GM23338 (cell line): ENCODE results near the gene CARMIL1. TPM values are rescaled to one million over a fixed set of nuclear protein-coding genes. Genes with fewer than 3 reads are reported as not detected.

ENCODE experiments used
- ATAC-seq: fragments of 200-7000 bp; cut with Tn5 transposase; 3 replicates; pipeline ENCODE4 v1.9.1; 2020
- DNase-seq: peaks from one replicate; pipeline ENCODE4 v3.0.0-alpha.2; 2015; ENCODE audit warnings: low spot score
- H2AFZ ChIP-seq: fragments of 200-600 bp; sonication (generic); 2 replicates; pipeline ENCODE4 v1.8.0; 2016; ENCODE audit warnings: antibody characterized with exemption, mild to moderate bottlenecking, moderate library complexity
- H3F3A ChIP-seq: fragments of 200-600 bp; sonication (generic); replicated peaks from 2 replicates; pipeline ENCODE4 v1.8.0; 2017; ENCODE audit warnings: antibody characterized with exemption, mixed run types, low read depth
- H3K27ac ChIP-seq: fragments of 200-600 bp; sonication (generic); 2 replicates; pipeline ENCODE4 v1.6.1; 2016; ENCODE audit warnings: low read depth
- H3K27me3 ChIP-seq: fragments of 200-600 bp; sonication (generic); 2 replicates; pipeline ENCODE4 v1.8.0; 2016; ENCODE audit warnings: mild to moderate bottlenecking, mixed run types, moderate library complexity; ENCODE audit not compliant: insufficient read depth
- H3K36me3 ChIP-seq: fragments of 200-600 bp; sonication (generic); 2 replicates; pipeline ENCODE4 v1.8.0; 2016; ENCODE audit warnings: mild to moderate bottlenecking; ENCODE audit not compliant: insufficient read depth
- H3K4me1 ChIP-seq: fragments of 200-600 bp; sonication (generic); 2 replicates; pipeline ENCODE4 v1.8.0; 2016; ENCODE audit warnings: mild to moderate bottlenecking, moderate library complexity; ENCODE audit not compliant: insufficient read depth
- H3K4me2 ChIP-seq: fragments of 200-600 bp; sonication (generic); 2 replicates; pipeline ENCODE4 v1.7.1; 2017; ENCODE audit warnings: mixed run types
- H3K4me3 ChIP-seq: fragments of 200-600 bp; sonication (generic); 2 replicates; pipeline ENCODE4 v1.6.1; 2016; ENCODE audit warnings: mixed run types
- H3K79me2 ChIP-seq: fragments of 200-600 bp; sonication (generic); replicated peaks from 2 replicates; pipeline ENCODE4 v1.8.0; 2017; ENCODE audit warnings: mild to moderate bottlenecking; ENCODE audit not compliant: insufficient read depth
- H3K9me2 ChIP-seq: fragments of 200-600 bp; sonication (generic); 2 replicates; pipeline ENCODE4 v1.8.0; 2017; ENCODE audit not compliant: insufficient read depth
- H4K20me1 ChIP-seq: fragments of 200-600 bp; sonication (generic); replicated peaks from 2 replicates; pipeline ENCODE4 v1.8.0; 2017; ENCODE audit warnings: mild to moderate bottlenecking; ENCODE audit not compliant: insufficient read depth
- H3K27ac Mint-ChIP-seq: 2 replicates; pipeline ENCODE4 v1.8.0; 2020; ENCODE audit warnings: inconsistent platforms, mild to moderate bottlenecking, moderate library complexity, mixed read lengths
- H3K27me3 Mint-ChIP-seq: 3 replicates; pipeline ENCODE4 v1.8.0; 2022; ENCODE audit warnings: low read depth, mild to moderate bottlenecking, moderate library complexity, mixed read lengths, inconsistent platforms; ENCODE audit not compliant: insufficient read depth, poor library complexity
- H3K36me3 Mint-ChIP-seq: 3 replicates; pipeline ENCODE4 v1.8.0; 2021; ENCODE audit warnings: low read depth, mild to moderate bottlenecking, inconsistent platforms, moderate library complexity, mixed read lengths
- H3K4me1 Mint-ChIP-seq: 3 replicates; pipeline ENCODE4 v1.8.0; 2020; ENCODE audit warnings: mild to moderate bottlenecking, inconsistent platforms, mixed read lengths
- H3K4me3 Mint-ChIP-seq: 3 replicates; pipeline ENCODE4 v1.8.0; 2021; ENCODE audit warnings: moderate library complexity, mild to moderate bottlenecking, inconsistent platforms, mixed read lengths
- H3K9me3 Mint-ChIP-seq: 3 replicates; pipeline ENCODE4 v1.8.0; 2020; ENCODE audit warnings: moderate library complexity, mild to moderate bottlenecking, inconsistent platforms, mixed read lengths
- CREB1 ChIP-seq: fragments of 250-450 bp; sonication (Bioruptor Pico); IDR thresholded peaks from 2 replicates; pipeline ENCODE4 v1.5.0; 2020; ENCODE audit warnings: low read depth, mild to moderate bottlenecking, moderate library complexity
- EZH2 ChIP-seq: fragments of 200-600 bp; sonication (generic); IDR thresholded peaks from one replicate; pipeline ENCODE4 v1.8.0; 2017; ENCODE audit warnings: antibody characterized with exemption, mild to moderate bottlenecking, low read depth; ENCODE audit not compliant: unreplicated experiment
- JUNB ChIP-seq: IDR thresholded peaks from one replicate; pipeline ENCODE4 v1.6.1; 2016; ENCODE audit warnings: antibody characterized with exemption; ENCODE audit not compliant: unreplicated experiment
- POLR2AphosphoS5 ChIP-seq: IDR thresholded peaks from 2 replicates; pipeline ENCODE4 v1.6.1; 2016; ENCODE audit warnings: antibody characterized with exemption, low read depth
- STAT1 ChIP-seq: IDR thresholded peaks from one replicate; pipeline ENCODE4 v1.6.1; 2016; ENCODE audit warnings: antibody characterized with exemption; ENCODE audit not compliant: unreplicated experiment
- ZNF331 ChIP-seq: fragments of 250-450 bp; sonication (Bioruptor Pico); IDR thresholded peaks from 2 replicates; pipeline ENCODE4 v1.5.0; 2020; ENCODE audit warnings: low read depth, mild to moderate bottlenecking, moderate library complexity
- polyA plus RNA-seq: library from polyadenylated mRNA; unstranded; fragments of >200 nt; fragmentation: Nextera tagmentation; extraction: Ambion mirVana; gene quantifications from 2 replicates; pipeline ENCODE4 v1.2.1, GENCODE V29; 2016
- total RNA-seq: library from RNA; depleted of rRNA; stranded (reverse); fragments of >200 nt; shearing (Covaris generic); gene quantifications from 2 replicates; pipeline ENCODE4 v1.2.3, GENCODE V29; 2014
- TF ChIP-seq, protein P1 (sequence below): IDR thresholded peaks from one replicate; pipeline ENCODE4 v1.6.1; 2018; ENCODE audit warnings: antibody characterized with exemption; ENCODE audit not compliant: unreplicated experiment
- TF ChIP-seq, protein P2 (sequence below), 2 experiments: fragments of 200-600 bp in 1 of 2; sonication (generic) in 1 of 2; conservative IDR thresholded peaks; 2 replicates each; pipeline versions ENCODE4 v1.5.1 to v1.6.1; 2016 to 2017; ENCODE audit warnings: antibody characterized with exemption in 2 of 2, low read depth in 2 of 2, mild to moderate bottlenecking in 2 of 2, moderate library complexity in 1 of 2
- TF ChIP-seq, protein P3 (sequence below): IDR thresholded peaks from 2 replicates; pipeline ENCODE4 v1.6.1; 2016; ENCODE audit warnings: antibody characterized with exemption

CARMIL1 gene
- total and polyA plus RNA-seq, 2 experiments from 2014 or later = 43.2 to 66.9 TPM

DNA sequence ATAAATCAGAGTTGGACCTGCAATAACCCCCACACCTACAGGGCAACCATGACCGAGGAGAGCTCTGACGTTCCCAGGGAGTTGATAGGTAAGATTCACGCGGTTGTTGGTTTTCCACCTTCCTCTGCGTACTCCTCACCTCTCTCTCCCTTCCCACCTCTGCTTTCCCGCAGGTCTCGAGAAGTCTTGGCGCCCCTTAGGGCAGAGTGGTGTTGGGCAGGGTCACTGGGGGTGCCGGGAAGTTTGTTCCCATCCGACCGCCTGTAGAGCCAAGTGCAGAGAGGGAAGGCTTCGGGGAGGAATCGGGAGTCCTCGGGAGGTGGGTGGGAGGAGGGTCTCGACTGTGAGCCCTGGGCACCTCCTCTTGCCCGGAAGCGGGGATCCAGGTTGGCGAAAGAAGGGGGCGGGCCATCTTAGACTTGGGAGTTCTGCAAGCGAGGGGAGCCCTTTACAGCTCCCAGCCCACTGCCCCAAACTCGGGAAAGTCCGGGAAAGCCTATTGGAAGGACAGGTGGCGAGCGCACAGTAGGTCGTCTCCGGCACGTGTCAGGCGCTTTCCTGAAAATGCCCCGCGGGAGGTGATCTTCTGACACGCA lies 672 bp downstream of the CARMIL1 start (continued):
- TF ChIP-seq, protein P1, sequence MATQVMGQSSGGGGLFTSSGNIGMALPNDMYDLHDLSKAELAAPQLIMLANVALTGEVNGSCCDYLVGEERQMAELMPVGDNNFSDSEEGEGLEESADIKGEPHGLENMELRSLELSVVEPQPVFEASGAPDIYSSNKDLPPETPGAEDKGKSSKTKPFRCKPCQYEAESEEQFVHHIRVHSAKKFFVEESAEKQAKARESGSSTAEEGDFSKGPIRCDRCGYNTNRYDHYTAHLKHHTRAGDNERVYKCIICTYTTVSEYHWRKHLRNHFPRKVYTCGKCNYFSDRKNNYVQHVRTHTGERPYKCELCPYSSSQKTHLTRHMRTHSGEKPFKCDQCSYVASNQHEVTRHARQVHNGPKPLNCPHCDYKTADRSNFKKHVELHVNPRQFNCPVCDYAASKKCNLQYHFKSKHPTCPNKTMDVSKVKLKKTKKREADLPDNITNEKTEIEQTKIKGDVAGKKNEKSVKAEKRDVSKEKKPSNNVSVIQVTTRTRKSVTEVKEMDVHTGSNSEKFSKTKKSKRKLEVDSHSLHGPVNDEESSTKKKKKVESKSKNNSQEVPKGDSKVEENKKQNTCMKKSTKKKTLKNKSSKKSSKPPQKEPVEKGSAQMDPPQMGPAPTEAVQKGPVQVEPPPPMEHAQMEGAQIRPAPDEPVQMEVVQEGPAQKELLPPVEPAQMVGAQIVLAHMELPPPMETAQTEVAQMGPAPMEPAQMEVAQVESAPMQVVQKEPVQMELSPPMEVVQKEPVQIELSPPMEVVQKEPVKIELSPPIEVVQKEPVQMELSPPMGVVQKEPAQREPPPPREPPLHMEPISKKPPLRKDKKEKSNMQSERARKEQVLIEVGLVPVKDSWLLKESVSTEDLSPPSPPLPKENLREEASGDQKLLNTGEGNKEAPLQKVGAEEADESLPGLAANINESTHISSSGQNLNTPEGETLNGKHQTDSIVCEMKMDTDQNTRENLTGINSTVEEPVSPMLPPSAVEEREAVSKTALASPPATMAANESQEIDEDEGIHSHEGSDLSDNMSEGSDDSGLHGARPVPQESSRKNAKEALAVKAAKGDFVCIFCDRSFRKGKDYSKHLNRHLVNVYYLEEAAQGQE = no peak
- no peak for TF ChIP-seq EZH2
- no peak for TF ChIP-seq CREB1 (CRISPR knock-in tag)
- no peak for TF ChIP-seq JUNB
- peak; percentile 53 for TF ChIP-seq POLR2AphosphoS5
- TF ChIP-seq, protein P2, sequence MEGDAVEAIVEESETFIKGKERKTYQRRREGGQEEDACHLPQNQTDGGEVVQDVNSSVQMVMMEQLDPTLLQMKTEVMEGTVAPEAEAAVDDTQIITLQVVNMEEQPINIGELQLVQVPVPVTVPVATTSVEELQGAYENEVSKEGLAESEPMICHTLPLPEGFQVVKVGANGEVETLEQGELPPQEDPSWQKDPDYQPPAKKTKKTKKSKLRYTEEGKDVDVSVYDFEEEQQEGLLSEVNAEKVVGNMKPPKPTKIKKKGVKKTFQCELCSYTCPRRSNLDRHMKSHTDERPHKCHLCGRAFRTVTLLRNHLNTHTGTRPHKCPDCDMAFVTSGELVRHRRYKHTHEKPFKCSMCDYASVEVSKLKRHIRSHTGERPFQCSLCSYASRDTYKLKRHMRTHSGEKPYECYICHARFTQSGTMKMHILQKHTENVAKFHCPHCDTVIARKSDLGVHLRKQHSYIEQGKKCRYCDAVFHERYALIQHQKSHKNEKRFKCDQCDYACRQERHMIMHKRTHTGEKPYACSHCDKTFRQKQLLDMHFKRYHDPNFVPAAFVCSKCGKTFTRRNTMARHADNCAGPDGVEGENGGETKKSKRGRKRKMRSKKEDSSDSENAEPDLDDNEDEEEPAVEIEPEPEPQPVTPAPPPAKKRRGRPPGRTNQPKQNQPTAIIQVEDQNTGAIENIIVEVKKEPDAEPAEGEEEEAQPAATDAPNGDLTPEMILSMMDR (conservative IDR thresholded peaks at IDR 0.05; ENCODE audit: low read depth in 2 of 2) = no peak
- TF ChIP-seq, protein P3, sequence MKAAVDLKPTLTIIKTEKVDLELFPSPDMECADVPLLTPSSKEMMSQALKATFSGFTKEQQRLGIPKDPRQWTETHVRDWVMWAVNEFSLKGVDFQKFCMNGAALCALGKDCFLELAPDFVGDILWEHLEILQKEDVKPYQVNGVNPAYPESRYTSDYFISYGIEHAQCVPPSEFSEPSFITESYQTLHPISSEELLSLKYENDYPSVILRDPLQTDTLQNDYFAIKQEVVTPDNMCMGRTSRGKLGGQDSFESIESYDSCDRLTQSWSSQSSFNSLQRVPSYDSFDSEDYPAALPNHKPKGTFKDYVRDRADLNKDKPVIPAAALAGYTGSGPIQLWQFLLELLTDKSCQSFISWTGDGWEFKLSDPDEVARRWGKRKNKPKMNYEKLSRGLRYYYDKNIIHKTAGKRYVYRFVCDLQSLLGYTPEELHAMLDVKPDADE = peak; percentile 68

DNA sequence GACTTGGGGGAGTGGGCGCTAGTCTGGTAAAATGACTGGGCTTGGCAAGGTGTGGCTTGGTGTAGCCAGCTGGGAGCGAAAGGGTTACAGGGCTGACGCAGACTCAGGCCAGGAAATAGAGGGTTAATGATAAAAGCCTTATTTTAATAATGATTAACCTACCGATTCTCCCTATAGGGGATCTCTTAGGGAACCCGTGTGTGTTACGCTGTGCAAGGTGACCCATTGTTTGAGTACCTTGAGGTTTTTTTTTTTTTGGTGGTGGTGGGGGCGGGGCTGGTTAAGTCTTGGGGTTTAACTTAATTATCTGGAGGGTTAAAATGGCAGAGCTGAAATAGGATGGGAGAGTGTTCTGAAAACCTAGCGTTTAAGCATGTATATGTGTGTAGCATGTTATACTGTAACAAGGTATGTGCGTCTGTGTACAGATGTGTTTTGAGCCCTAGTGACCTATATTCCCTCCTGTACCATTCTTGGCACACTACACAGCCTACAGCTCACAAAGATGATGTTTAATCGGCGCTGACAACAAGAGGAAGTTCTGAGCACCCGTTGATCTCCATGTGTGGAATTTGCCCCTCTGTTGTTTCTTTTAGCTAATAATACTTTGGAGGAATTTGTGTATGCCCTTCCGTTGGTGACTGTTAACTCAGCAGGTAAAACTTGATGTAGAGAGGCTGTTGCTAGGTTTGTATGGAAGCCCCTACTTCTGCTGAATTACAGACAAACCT lies 1.3 kb downstream of the CARMIL1 start:
- H2AFZ ChIP-seq = peak overlapping the region; percentile 79
- H3K27ac ChIP-seq = peak overlapping the region; percentile 93
- ATAC-seq = peak; percentile 5

More for the DNA sequence above, 1.3 kb downstream of the CARMIL1 start:
- Histone ChIP-seq H3K4me1 (peaks cover 28% of the 10 kb centered on the region), H3F3A (0 out of 2 replicates have a peak, but pooled peaks cover 6% of the 10 kb centered on the region), H4K20me1 (0 out of 2 replicates have a peak, but pooled peaks cover 5% of the 10 kb centered on the region), H3K27me3 (no peaks in the 10 kb centered on the region), H3K36me3 (no peaks in the 10 kb centered on the region), H3K4me2 (peak overlapping the region; percentile 84), H3K79me2 (peaks cover 56% of the 10 kb centered on the region), H3K9me2 (no peaks in the 10 kb centered on the region), H3K4me3 (peak overlapping the region; percentile 92)
- Mint-ChIP-seq H3K27ac (peak overlapping the region; percentile 94), H3K9me3 (no peaks in the 10 kb centered on the region), H3K4me3 (peak overlapping the region; percentile 95), H3K36me3 (peaks cover 7% of the 10 kb centered on the region), H3K4me1 (peaks cover 37% of the 10 kb centered on the region), H3K27me3 (peaks cover 15% of the 10 kb centered on the region)
- peak; percentile 59 for DNase-seq
- TF ChIP-seq ZNF331 = no peak
- no peak for TF ChIP-seq JUNB
- TF ChIP-seq, protein P3 = no peak
- no peak for TF ChIP-seq STAT1
- peak; percentile 29; the same call in 1 of the 2 replicates for TF ChIP-seq CREB1 (CRISPR knock-in tag)
